ENCODE measurements around the gene OR8B3. TPM values are rescaled to one million over a fixed set of nuclear protein-coding genes. Genes with fewer than 3 reads are reported as not detected.

OR8B3 gene
- polyA plus RNA-seq, 1 donor = not detected

GRCh38 chr11:124380585-124380984, 18.2 kb downstream of the OR8B3 start:
- Histone ChIP-seq H3K27ac (ENCODE audit: low read length) (no peak overlapping the region), H3K36me3 (ENCODE audit: control insufficient read depth, insufficient read depth, low read length) (no peaks in the 10 kb centered on the region), H3K9me3 (ENCODE audit: control insufficient read depth, low read depth, low read length) (no peaks in the 10 kb centered on the region), H3K27me3 (ENCODE audit: control insufficient read depth, insufficient read depth, low read length) (no peaks in the 10 kb centered on the region), H3K4me3 (ENCODE audit: low read length) (no peak overlapping the region), H3K4me1 (ENCODE audit: control insufficient read depth, insufficient read depth, low read length) (no peaks in the 10 kb centered on the region)
- no peak for DNase-seq
- 100% methylated on average over 2 of the region's 2 CpGs for WGBS (ENCODE audit: insufficient coverage, low lambda C conversion rate)

GRCh38 chr11:124376280-124376679, 22.5 kb downstream of the OR8B3 start:
- H3K4me1 ChIP-seq (ENCODE audit: control insufficient read depth, insufficient read depth, low read length) = no peaks in the 10 kb centered on the region
- WGBS (ENCODE audit: insufficient coverage, low lambda C conversion rate) = 100% methylated on average over 1 of the region's 3 CpGs

GRCh38 chr11:124359566-124359965, 39.3 kb downstream of the OR8B3 start:
- H3K9me3 ChIP-seq (ENCODE audit: control insufficient read depth, low read depth, low read length) = no peaks in the 10 kb centered on the region
- H3K27me3 ChIP-seq (ENCODE audit: control insufficient read depth, insufficient read depth, low read length) = no peaks in the 10 kb centered on the region
- no peaks in the 10 kb centered on the region for H3K36me3 ChIP-seq (ENCODE audit: control insufficient read depth, insufficient read depth, low read length)
- 60% methylated on average over 1 of the region's 2 CpGs for WGBS (ENCODE audit: insufficient coverage, low lambda C conversion rate)
- no peak for DNase-seq
- no peaks in the 10 kb centered on the region for H3K4me1 ChIP-seq (ENCODE audit: control insufficient read depth, insufficient read depth, low read length)
- H3K4me3 ChIP-seq (ENCODE audit: low read length) = no peak overlapping the region
- H3K27ac ChIP-seq (ENCODE audit: low read length) = no peak overlapping the region

More at GRCh38 chr11:124376280-124376679, 22.5 kb downstream of the OR8B3 start:
- Histone ChIP-seq H3K27ac (ENCODE audit: low read length) (no peak overlapping the region), H3K36me3 (ENCODE audit: control insufficient read depth, insufficient read depth, low read length) (no peaks in the 10 kb centered on the region), H3K4me3 (ENCODE audit: low read length) (no peak overlapping the region), H3K27me3 (ENCODE audit: control insufficient read depth, insufficient read depth, low read length) (no peaks in the 10 kb centered on the region), H3K9me3 (ENCODE audit: control insufficient read depth, low read depth, low read length) (no peaks in the 10 kb centered on the region)
- DNase-seq = no peak

- Histone ChIP-seq H3K9me3 (ENCODE audit: control insufficient read depth, low read depth, low read length) (no peaks in the 10 kb centered on the region), H3K36me3 (ENCODE audit: control insufficient read depth, insufficient read depth, low read length) (no peaks in the 10 kb centered on the region), H3K27me3 (ENCODE audit: control insufficient read depth, insufficient read depth, low read length) (no peaks in the 10 kb centered on the region), H3K4me3 (ENCODE audit: low read length) (no peak overlapping the region), H3K4me1 (ENCODE audit: control insufficient read depth, insufficient read depth, low read length) (no peaks in the 10 kb centered on the region), H3K27ac (ENCODE audit: low read length) (no peak overlapping the region)
- 63% methylated on average over 3 of the region's 3 CpGs for WGBS (ENCODE audit: insufficient coverage, low lambda C conversion rate)
- DNase-seq = no peak
These were observed 52.4 kb downstream of the OR8B3 start for GRCh38 chr11:124346311-124346955.

Other genes starting within 250 kb of the OR8B3 start
- not detected for gene OR10D3, start 215.7 kb downstream of the OR8B3 start, polyA plus RNA-seq
- gene OR8G1, start 157.9 kb downstream of the OR8B3 start, polyA plus RNA-seq = not detected
- gene OR8G5, start 142.6 kb downstream of the OR8B3 start, polyA plus RNA-seq = not detected
- gene OR8D1, start 85.1 kb downstream of the OR8B3 start, polyA plus RNA-seq = under 0.01 TPM
- not detected for gene OR8D2, start 78.8 kb downstream of the OR8B3 start, polyA plus RNA-seq
- not detected for gene OR8B2, start 14.5 kb downstream of the OR8B3 start, polyA plus RNA-seq
- not detected for gene OR8B4, start 25.8 kb upstream of the OR8B3 start, polyA plus RNA-seq
- gene OR8B8, start 46.7 kb upstream of the OR8B3 start, polyA plus RNA-seq = not detected
- gene OR8B12, start 144.6 kb upstream of the OR8B3 start, polyA plus RNA-seq = not detected
- not detected for gene OR8A1, start 171.0 kb upstream of the OR8B3 start, polyA plus RNA-seq
- 0.03 TPM for gene PANX3, start 212.4 kb upstream of the OR8B3 start, polyA plus RNA-seq
- 45.3 TPM for gene TBRG1, start 223.8 kb upstream of the OR8B3 start, polyA plus RNA-seq